Neuronal stem cell (in vitro differentiated cells): ENCODE measurements around the gene IFIT5.
"Not testable (repeated sequence)": the region's sequence is repeated elsewhere in the genome, so short reads cannot be mapped to it uniquely, and the experiment has no call there.

Experiments
- DNase-seq: peaks from one replicate; pipeline ENCODE4 v3.0.0-alpha.2; 2013; ENCODE audit warnings: low spot score
- H2AFZ ChIP-seq: one replicate; pipeline ENCODE4 v1.6.1; 2013; ENCODE audit warnings: mild to moderate bottlenecking, low read length, inconsistent platforms
- H2AK5ac ChIP-seq: 2 replicates; pipeline ENCODE4 v1.6.1; 2013; ENCODE audit warnings: low read depth, mild to moderate bottlenecking, inconsistent platforms, low read length, moderate library complexity, mixed read lengths
- H2BK120ac ChIP-seq: 2 replicates; pipeline ENCODE4 v1.6.1; 2013; ENCODE audit warnings: low read depth, mild to moderate bottlenecking, inconsistent platforms, low read length, moderate library complexity, mixed read lengths
- H2BK12ac ChIP-seq: one replicate; pipeline ENCODE4 v1.6.1; 2013; ENCODE audit warnings: low read length, inconsistent platforms
- H2BK15ac ChIP-seq: 2 replicates; pipeline ENCODE4 v1.6.1; 2013; ENCODE audit warnings: mild to moderate bottlenecking, low read length, inconsistent platforms, mixed read lengths
- H2BK5ac ChIP-seq: one replicate; pipeline ENCODE4 v1.6.1; 2013; ENCODE audit warnings: inconsistent platforms, mild to moderate bottlenecking, low read length, moderate library complexity
- H3K14ac ChIP-seq: one replicate; pipeline ENCODE4 v1.6.1; 2013; ENCODE audit warnings: low read length, inconsistent platforms
- H3K18ac ChIP-seq: 2 replicates; pipeline ENCODE4 v1.6.1; 2013; ENCODE audit warnings: low read length, inconsistent platforms
- H3K23ac ChIP-seq: 2 replicates; pipeline ENCODE4 v1.6.1; 2013; ENCODE audit warnings: low read depth, mild to moderate bottlenecking, mixed read lengths, low read length, inconsistent platforms; ENCODE audit not compliant: poor library complexity
- H3K27ac ChIP-seq: replicated peaks from 3 replicates; pipeline ENCODE4 v1.5.1; 2013; ENCODE audit warnings: low read length, inconsistent platforms
- H3K27me3 ChIP-seq, 3 experiments: 2 replicates each; pipeline ENCODE4 v1.6.1; 2013; ENCODE audit warnings: low read length in 3 of 3, mild to moderate bottlenecking in 2 of 3, inconsistent platforms in 1 of 3, low read depth in 1 of 3, mixed read lengths in 1 of 3, moderate library complexity in 1 of 3; ENCODE audit not compliant: control insufficient read depth in 3 of 3, insufficient read depth in 3 of 3
- H3K36me3 ChIP-seq, 2 donors: replicated peaks in 1 of 2; 2 replicates each; pipeline ENCODE4 v1.6.1; 2013; ENCODE audit warnings: low read length in 2 of 2; ENCODE audit not compliant: control insufficient read depth in 2 of 2, insufficient read depth in 2 of 2
- H3K4ac ChIP-seq: 2 replicates; pipeline ENCODE4 v1.6.1; 2013; ENCODE audit warnings: inconsistent platforms, mild to moderate bottlenecking, low read length, moderate library complexity
- H3K4me1 ChIP-seq, 2 donors: 1 replicate in 1 of 2; 2 replicates in 1 of 2; pipeline ENCODE4 v1.6.1; 2013; ENCODE audit warnings: low read length in 2 of 2, low read depth in 1 of 2; ENCODE audit not compliant: control insufficient read depth in 2 of 2, insufficient read depth in 1 of 2
- H3K4me2 ChIP-seq: one replicate; pipeline ENCODE4 v1.6.1; 2013; ENCODE audit warnings: mild to moderate bottlenecking, low read length, inconsistent platforms; ENCODE audit not compliant: insufficient read depth, poor library complexity, severe bottlenecking
- H3K4me3 ChIP-seq, 2 donors: 2 replicates each; pipeline ENCODE4 v1.5.1; 2013; ENCODE audit warnings: low read length in 2 of 2, mild to moderate bottlenecking in 2 of 2, inconsistent platforms in 1 of 2, moderate library complexity in 1 of 2
- H3K79me1 ChIP-seq: one replicate; pipeline ENCODE4 v1.6.1; 2013; ENCODE audit warnings: low read depth, mild to moderate bottlenecking, inconsistent platforms, low read length, moderate library complexity
- H3K9ac ChIP-seq: one replicate; pipeline ENCODE4 v1.6.1; 2013; ENCODE audit warnings: mild to moderate bottlenecking, low read depth, low read length, inconsistent platforms; ENCODE audit not compliant: poor library complexity
- H3K9me3 ChIP-seq, 2 donors: replicated peaks in 1 of 2; 2 replicates each; pipeline versions ENCODE3 to v1.6.1; 2013; ENCODE audit warnings: low read length in 2 of 2, mild to moderate bottlenecking in 2 of 2, inconsistent platforms in 1 of 2, low read depth in 1 of 2, mixed read lengths in 1 of 2, moderate library complexity in 1 of 2; ENCODE audit not compliant: control insufficient read depth in 2 of 2, insufficient read depth in 1 of 2
- H4K8ac ChIP-seq: one replicate; pipeline ENCODE4 v1.6.1; 2013; ENCODE audit warnings: low read depth, mild to moderate bottlenecking, inconsistent platforms, low read length, moderate library complexity
- H4K91ac ChIP-seq: one replicate; pipeline ENCODE4 v1.6.1; 2013; ENCODE audit warnings: low read length, low read depth, mild to moderate bottlenecking, inconsistent platforms; ENCODE audit not compliant: poor library complexity
- WGBS, 2 donors: extraction: QIAGEN DNeasy Blood & Tissue Kit; methylation state at CpG; one replicate each; pipeline ENCODE4 v1.1.7; 2013; ENCODE audit warnings: missing lambda C conversion rate in 2 of 2, mixed read lengths in 1 of 2; ENCODE audit not compliant: insufficient read length in 2 of 2, insufficient replicate concordance in 1 of 2; ENCODE audit errors: extremely low coverage in 2 of 2; 5-methylcytosine and 5-hydroxymethylcytosine counted together

Gene IFIT5

GRCh38 chr10:89388806-89389205 is 25.6 kb upstream of the IFIT5 start:
- no peak overlapping the region for H2BK120ac ChIP-seq
- no peak overlapping the region for H3K9ac ChIP-seq
- no peak overlapping the region for H3K4ac ChIP-seq
- H4K91ac ChIP-seq: no peak overlapping the region
- no peak overlapping the region for H3K4me2 ChIP-seq
- no peak overlapping the region for H3K4me3 ChIP-seq
- no peaks in the 10 kb centered on the region for H3K9me3 ChIP-seq
- H3K14ac ChIP-seq: no peak overlapping the region
- H4K8ac ChIP-seq: no peak overlapping the region
- H2BK15ac ChIP-seq: no peak overlapping the region
- H3K36me3 ChIP-seq: no peaks in the 10 kb centered on the region
- no peaks in the 10 kb centered on the region for H3K27me3 ChIP-seq
- H3K27ac ChIP-seq: no peak overlapping the region
- no CpG with 5 or more reads among the region's 2 CpGs for WGBS, 2 donors
- DNase-seq: no peak
- no peak overlapping the region for H3K23ac ChIP-seq
- no peaks in the 10 kb centered on the region for H3K79me1 ChIP-seq
- no peak overlapping the region for H2BK5ac ChIP-seq
- H2AK5ac ChIP-seq: no peak overlapping the region
- peaks cover 3 to 4% of the 10 kb centered on the region in 2 donors for H3K4me1 ChIP-seq
- no peak overlapping the region for H3K18ac ChIP-seq
- H2AFZ ChIP-seq: no peak overlapping the region
- H2BK12ac ChIP-seq: no peak overlapping the region

- no peaks in the 10 kb centered on the region for H3K79me1 ChIP-seq
- DNase-seq: no peak
Measured at GRCh38 chr10:89389254-89389653, 25.1 kb upstream of the IFIT5 start.

GRCh38 chr10:89390476-89391225 is 23.7 kb upstream of the IFIT5 start:
- H2BK5ac ChIP-seq: no peak overlapping the region
- no peaks in the 10 kb centered on the region for H3K9me3 ChIP-seq
- H3K14ac ChIP-seq: no peak overlapping the region
- no peak overlapping the region for H3K4ac ChIP-seq
- no peak overlapping the region for H3K27ac ChIP-seq
- no peak overlapping the region for H2BK15ac ChIP-seq
- H3K4me2 ChIP-seq: no peak overlapping the region
- no peak overlapping the region for H3K18ac ChIP-seq
- DNase-seq: no peak
- H4K91ac ChIP-seq: no peak overlapping the region
- no peak overlapping the region for H3K9ac ChIP-seq
- H3K23ac ChIP-seq: no peak overlapping the region
- no peak overlapping the region for H2BK12ac ChIP-seq
- no peak overlapping the region for H4K8ac ChIP-seq
- no peak overlapping the region for H2BK120ac ChIP-seq
- peaks cover 1 to 3% of the 10 kb centered on the region in 2 donors for H3K4me1 ChIP-seq
- H3K27me3 ChIP-seq: no peaks in the 10 kb centered on the region
- no peak overlapping the region for H3K4me3 ChIP-seq
- H2AFZ ChIP-seq: no peak overlapping the region
- no peaks in the 10 kb centered on the region for H3K36me3 ChIP-seq
- H2AK5ac ChIP-seq: no peak overlapping the region
- WGBS, 2 donors: no CpG with 5 or more reads among the region's 5 CpGs
- no peaks in the 10 kb centered on the region for H3K79me1 ChIP-seq

More at GRCh38 chr10:89389254-89389653, 25.1 kb upstream of the IFIT5 start:
- Histone ChIP-seq H2BK5ac (no peak overlapping the region), H3K9ac (no peak overlapping the region), H4K91ac (no peak overlapping the region), H2BK12ac (no peak overlapping the region), H2BK120ac (no peak overlapping the region), H3K36me3 (no peaks in the 10 kb centered on the region), H2AFZ (no peak overlapping the region), H3K14ac (no peak overlapping the region), H3K23ac (no peak overlapping the region), H3K18ac (no peak overlapping the region), H3K4me2 (no peak overlapping the region), H3K4me1 (peaks cover 3 to 4% of the 10 kb centered on the region in 2 donors), H3K4ac (no peak overlapping the region), H2BK15ac (no peak overlapping the region), H3K9me3 (no peaks in the 10 kb centered on the region), H2AK5ac (no peak overlapping the region), H3K27ac (no peak overlapping the region), H3K4me3 (no peak overlapping the region), H3K27me3 (no peaks in the 10 kb centered on the region), H4K8ac (no peak overlapping the region)
- WGBS, 2 donors: no CpG with 5 or more reads among the region's 1 CpG

- H3K23ac ChIP-seq, H2BK5ac ChIP-seq, H3K9ac ChIP-seq, H3K9me3 ChIP-seq, H2AK5ac ChIP-seq, H3K27ac ChIP-seq, H3K27me3 ChIP-seq, H3K4me3 ChIP-seq, H3K79me1 ChIP-seq, H2BK12ac ChIP-seq, H2AFZ ChIP-seq, H3K4me2 ChIP-seq, H3K4ac ChIP-seq, DNase-seq, H4K91ac ChIP-seq, H2BK15ac ChIP-seq, H3K36me3 ChIP-seq, H3K14ac ChIP-seq, H3K18ac ChIP-seq, H2BK120ac ChIP-seq, H3K4me1 ChIP-seq, H4K8ac ChIP-seq: not testable (repeated sequence)
- WGBS, 2 donors: no CpG with 5 or more reads among the region's 4 CpGs
Measured at GRCh38 chr10:89391226-89391576, 23.2 kb upstream of the IFIT5 start.
